Thyroid gland (tissue), 4 donors: Measurements from ENCODE around the gene WDR46. TPM values are rescaled to one million over a fixed set of nuclear protein-coding genes. Genes with fewer than 3 reads are reported as not detected.

Source experiments
- DNase-seq, 2 donors: peaks; one replicate each; pipeline ENCODE4 v3.0.0-alpha.2; 2019
- H3K27ac ChIP-seq, 3 donors: fragments of 200-600 bp; sonication (generic); 1 replicate in 2 of 3; 2 replicates in 1 of 3; pipeline ENCODE4 v1.5.1; 2016 to 2019; ENCODE audit warnings: mild to moderate bottlenecking in 1 of 3, moderate library complexity in 1 of 3
- H3K27me3 ChIP-seq: fragments of 200-600 bp; sonication (generic); one replicate; pipeline ENCODE4 v1.5.1; 2019
- H3K36me3 ChIP-seq, 2 donors: fragments of 200-600 bp; sonication (generic); one replicate each; pipeline ENCODE4 v1.5.1; 2016 to 2019
- H3K4me1 ChIP-seq, 2 donors: fragments of 200-600 bp; sonication (generic); one replicate each; pipeline ENCODE4 v1.5.1; 2017 to 2019
- H3K4me3 ChIP-seq, 3 donors: fragments of 200-600 bp; sonication (generic); replicated peaks in 1 of 3; 1 replicate in 2 of 3; 2 replicates in 1 of 3; pipeline ENCODE4 v1.5.1; 2016; ENCODE audit warnings: mild to moderate bottlenecking in 1 of 3
- H3K9me3 ChIP-seq: fragments of 200-600 bp; sonication (generic); one replicate; pipeline ENCODE4 v1.5.1; 2017
- POLR2A ChIP-seq, 2 donors: fragments of 450-650 bp; IDR thresholded peaks; one replicate each; pipeline ENCODE4 v1.6.1; 2017; ENCODE audit warnings: antibody characterized with exemption in 2 of 2, mild to moderate bottlenecking in 2 of 2, moderate library complexity in 1 of 2
- WGBS, 2 donors: methylation state at CpG; one replicate each; pipeline ENCODE4 v1.1.5; 2017; 5-methylcytosine and 5-hydroxymethylcytosine counted together
- intact Hi-C: fragments of 100-400 bp; cut with DNase I; formaldehyde crosslinking; loops from one replicate; pipeline ENCODE4 v1.15.1; 2023
- total RNA-seq, 4 donors: library from RNA; depleted of rRNA; stranded (reverse); fragments of >200 nt; gene quantifications; one replicate each; pipeline ENCODE4 v1.2.3, GENCODE V29; 2016
- TF ChIP-seq, protein P1 (sequence below), 6 experiments: fragments of 200-600 bp in 3 of 6; fragments of 450-650 bp in 3 of 6; sonication (generic) in 3 of 6; IDR thresholded peaks; one replicate each; pipeline ENCODE4 v1.5.1; 2016 to 2019; ENCODE audit warnings: antibody characterized with exemption in 6 of 6, mild to moderate bottlenecking in 2 of 6, inconsistent platforms in 1 of 6, moderate library complexity in 1 of 6

The WDR46 gene
- total RNA-seq, 4 donors from 2014 or later: 25.8 to 63.9 (median 45.2) TPM

GRCh38 chr6:33329058-33329457 lies 40.0 kb upstream of the WDR46 start:
- Histone ChIP-seq H3K4me1 (peaks cover under 1 to 2% of the 10 kb centered on the region in 2 donors), H3K36me3 (no peaks in the 10 kb centered on the region), H3K4me3 (no peak overlapping the region), H3K27me3 (no peaks in the 10 kb centered on the region), H3K9me3 (no peaks in the 10 kb centered on the region), H3K27ac (no peak overlapping the region)
- DNase-seq: no peak
- intact Hi-C loops: no loop called here
- TF ChIP-seq, protein P1, sequence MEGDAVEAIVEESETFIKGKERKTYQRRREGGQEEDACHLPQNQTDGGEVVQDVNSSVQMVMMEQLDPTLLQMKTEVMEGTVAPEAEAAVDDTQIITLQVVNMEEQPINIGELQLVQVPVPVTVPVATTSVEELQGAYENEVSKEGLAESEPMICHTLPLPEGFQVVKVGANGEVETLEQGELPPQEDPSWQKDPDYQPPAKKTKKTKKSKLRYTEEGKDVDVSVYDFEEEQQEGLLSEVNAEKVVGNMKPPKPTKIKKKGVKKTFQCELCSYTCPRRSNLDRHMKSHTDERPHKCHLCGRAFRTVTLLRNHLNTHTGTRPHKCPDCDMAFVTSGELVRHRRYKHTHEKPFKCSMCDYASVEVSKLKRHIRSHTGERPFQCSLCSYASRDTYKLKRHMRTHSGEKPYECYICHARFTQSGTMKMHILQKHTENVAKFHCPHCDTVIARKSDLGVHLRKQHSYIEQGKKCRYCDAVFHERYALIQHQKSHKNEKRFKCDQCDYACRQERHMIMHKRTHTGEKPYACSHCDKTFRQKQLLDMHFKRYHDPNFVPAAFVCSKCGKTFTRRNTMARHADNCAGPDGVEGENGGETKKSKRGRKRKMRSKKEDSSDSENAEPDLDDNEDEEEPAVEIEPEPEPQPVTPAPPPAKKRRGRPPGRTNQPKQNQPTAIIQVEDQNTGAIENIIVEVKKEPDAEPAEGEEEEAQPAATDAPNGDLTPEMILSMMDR (IDR thresholded peaks at IDR 0.05): no peak
- 63% methylated on average over 5 of the region's 5 CpGs for WGBS, 2 donors

GRCh38 chr6:33324125-33324524 lies 35.1 kb upstream of the WDR46 start:
- H3K27ac ChIP-seq: peak overlapping the region in 2 of 3 donors; percentile 67 to 77
- WGBS, 2 donors: 23 to 26% methylated on average over 7 of the region's 7 CpGs
- peaks cover 20 to 28% of the 10 kb centered on the region in 2 donors for H3K4me1 ChIP-seq
- H3K4me3 ChIP-seq: no peak overlapping the region
- H3K9me3 ChIP-seq: no peaks in the 10 kb centered on the region
- intact Hi-C loops: no loop called here
- TF ChIP-seq POLR2A (IDR thresholded peaks at IDR 0.05): no peak
- TF ChIP-seq, protein P1 (IDR thresholded peaks at IDR 0.05): no peak
- no peak for DNase-seq
- no peaks in the 10 kb centered on the region for H3K27me3 ChIP-seq
- peaks cover 18 to 19% of the 10 kb centered on the region in 2 donors for H3K36me3 ChIP-seq

- Histone ChIP-seq H3K27me3 (no peaks in the 10 kb centered on the region), H3K4me1 (peaks cover 20 to 31% of the 10 kb centered on the region in 2 donors), H3K9me3 (no peaks in the 10 kb centered on the region), H3K36me3 (peaks cover 19 to 23% of the 10 kb centered on the region in 2 donors), H3K27ac (peak overlapping the region; percentile 38 to 77 (median 67)), H3K4me3 (peak overlapping the region; percentile 4 to 38 (median 23))
- TF ChIP-seq, protein P1 (IDR thresholded peaks at IDR 0.05): no peak
- no peak for TF ChIP-seq POLR2A (IDR thresholded peaks at IDR 0.05)
- 2% methylated on average over 12 of the region's 12 CpGs for WGBS, 2 donors
- intact Hi-C loops: no loop called here
- DNase-seq: no peak
Measured at GRCh38 chr6:33323623-33323948, 34.5 kb upstream of the WDR46 start.

DNA sequence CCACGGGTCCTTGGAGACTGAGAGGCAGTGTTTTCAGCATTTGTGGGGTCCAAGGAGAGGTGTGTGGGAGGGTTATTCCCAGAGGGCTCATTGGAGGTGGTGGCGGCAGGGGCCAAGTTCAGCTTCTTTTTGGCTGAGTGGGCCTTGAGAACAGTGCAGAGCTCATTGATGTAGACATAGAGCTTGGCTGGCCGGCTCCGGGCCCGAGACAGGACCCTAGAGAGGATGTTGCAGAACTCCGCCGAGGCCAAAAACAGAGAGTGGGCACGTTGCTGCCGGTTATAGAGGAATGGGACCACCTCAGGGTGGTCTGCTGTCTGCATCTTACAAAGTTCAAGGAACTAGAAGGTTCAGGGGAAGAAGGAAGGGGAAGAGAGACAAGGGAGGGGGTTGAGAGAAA lies 32.2 kb upstream of the WDR46 start:
- intact Hi-C loops: no loop called here

More for the DNA sequence above, 32.2 kb upstream of the WDR46 start:
- no peaks in the 10 kb centered on the region for H3K27me3 ChIP-seq
- no peak overlapping the region for H3K4me3 ChIP-seq
- H3K9me3 ChIP-seq: no peaks in the 10 kb centered on the region
- TF ChIP-seq, protein P1 (IDR thresholded peaks at IDR 0.05): no peak
- no peak for TF ChIP-seq POLR2A (IDR thresholded peaks at IDR 0.05)
- DNase-seq: no peak
- H3K36me3 ChIP-seq: peaks cover 19 to 26% of the 10 kb centered on the region in 2 donors
- H3K27ac ChIP-seq: peak overlapping the region in 1 of 3 donors; percentile 77
- peaks cover 24 to 46% of the 10 kb centered on the region in 2 donors for H3K4me1 ChIP-seq
- 71 to 79% methylated on average over 9 of the region's 9 CpGs for WGBS, 2 donors
